GM18909 (cell line): ENCODE results near the gene NRP1.

Experiments used
- ATAC-seq: cut with Tn5 transposase; IDR thresholded peaks from one replicate; pipeline ENCODE4 v1.9.1; 2021; ENCODE audit warnings: mild to moderate bottlenecking; ENCODE audit not compliant: unreplicated experiment, poor library complexity

The NRP1 gene

GRCh38 chr10:33352175-33352574 lies 17.7 kb upstream of the NRP1 start:
- no peak for ATAC-seq

GRCh38 chr10:33350041-33350440 lies 15.6 kb upstream of the NRP1 start:
- no peak for ATAC-seq

GRCh38 chr10:33349268-33349667 lies 14.8 kb upstream of the NRP1 start:
- ATAC-seq, result no peak

GRCh38 chr10:33347211-33347610 lies 12.7 kb upstream of the NRP1 start:
- ATAC-seq, result no peak

- ATAC-seq, result no peak
Observed at GRCh38 chr10:33345236-33345635, 10.8 kb upstream of the NRP1 start.

- ATAC-seq, result no peak
Observed at GRCh38 chr10:33344676-33345075, 10.2 kb upstream of the NRP1 start.

- ATAC-seq, result no peak
Observed at GRCh38 chr10:33341637-33342036, 7.2 kb upstream of the NRP1 start.

- ATAC-seq, result no peak
Observed at GRCh38 chr10:33337326-33337957, 3.0 kb upstream of the NRP1 start.

- no peak for ATAC-seq
Observed at GRCh38 chr10:33336582-33337325, 2.3 kb upstream of the NRP1 start.

- ATAC-seq, result no peak
Observed at GRCh38 chr10:33335801-33336581, 1.5 kb upstream of the NRP1 start.

GRCh38 chr10:33335551-33335800 lies 1.0 kb upstream of the NRP1 start:
- ATAC-seq, result no peak

- ATAC-seq, result no peak
Observed at GRCh38 chr10:33334805-33335550, 511 bp upstream of the NRP1 start.

- peak; percentile 46 for ATAC-seq
Observed at GRCh38 chr10:33333260-33334101, 986 bp downstream of the NRP1 start.

GRCh38 chr10:33332183-33333065 lies 2.0 kb downstream of the NRP1 start:
- ATAC-seq, result no peak

- no peak for ATAC-seq
Observed at GRCh38 chr10:33331379-33331694, 3.1 kb downstream of the NRP1 start.

- ATAC-seq, result peak; percentile 66
Observed at GRCh38 chr10:33330543-33331378, 3.7 kb downstream of the NRP1 start.

GRCh38 chr10:33329178-33329577 lies 5.3 kb downstream of the NRP1 start:
- no peak for ATAC-seq

GRCh38 chr10:33328253-33328652 lies 6.2 kb downstream of the NRP1 start:
- ATAC-seq, result no peak
